T-helper 17 cell (primary cell): ENCODE data around the gene GMFB. TPM values are rescaled to one million over a fixed set of nuclear protein-coding genes. Genes with fewer than 3 reads are reported as not detected.

Experiments
- ATAC-seq: fragments of 150-1000 bp; cut with Tn5 transposase; 2 replicates; pipeline ENCODE4 v1.10.0; 2021; ENCODE audit warnings: mild to moderate bottlenecking, moderate library complexity
- DNase-seq, 3 donors: peaks; one replicate each; pipeline versions ENCODE4 v3.0.0 to v3.0.0-alpha.2; 2020 to 2021
- H3K9me3 ChIP-seq: one replicate; pipeline ENCODE4 v1.7.0; 2013; ENCODE audit warnings: low read length, mild to moderate bottlenecking; ENCODE audit not compliant: control insufficient read depth, poor library complexity, severe bottlenecking
- H3K27ac Mint-ChIP-seq: one replicate; pipeline ENCODE4 v1.8.0; 2022; ENCODE audit warnings: mild to moderate bottlenecking, moderate library complexity, mixed read lengths
- H3K27me3 Mint-ChIP-seq: one replicate; pipeline ENCODE4 v1.8.0; 2022; ENCODE audit warnings: mixed read lengths
- H3K36me3 Mint-ChIP-seq: one replicate; pipeline ENCODE4 v1.8.0; 2022; ENCODE audit warnings: low read depth, mixed read lengths
- H3K4me1 Mint-ChIP-seq: one replicate; pipeline ENCODE4 v1.8.0; 2022; ENCODE audit warnings: mild to moderate bottlenecking, mixed read lengths
- H3K4me3 Mint-ChIP-seq: one replicate; pipeline ENCODE4 v1.8.0; 2022; ENCODE audit warnings: mild to moderate bottlenecking, moderate library complexity, mixed read lengths
- total RNA-seq, 4 donors: library from RNA in 2 of 4; stranded (reverse) in 2 of 4; gene quantifications; one replicate each; pipeline ENCODE4 v1.2.3 and lab custom pipeline; 2022 to 2026

GMFB gene
- total RNA-seq, 2 donors from 2014 or later: 25.4 to 42.5 TPM

- Mint-ChIP-seq H3K4me1 (peaks cover 56% of the 10 kb centered on the region), H3K27ac (peak overlapping the region; percentile 87), H3K4me3 (peak overlapping the region; percentile 92), H3K36me3 (no peaks in the 10 kb centered on the region), H3K27me3 (no peaks in the 10 kb centered on the region)
- ATAC-seq (no peak), DNase-seq (no peak)
- no peaks in the 10 kb centered on the region for H3K9me3 ChIP-seq
Observed at GRCh38 chr14:54487771-54488170, 1.0 kb downstream of the GMFB start.

- H3K4me1 Mint-ChIP-seq: peaks cover 56% of the 10 kb centered on the region
- H3K27ac Mint-ChIP-seq: peak overlapping the region; percentile 73
- peak overlapping the region; percentile 78 for H3K4me3 Mint-ChIP-seq
- no peaks in the 10 kb centered on the region for H3K27me3 Mint-ChIP-seq
- H3K9me3 ChIP-seq: no peaks in the 10 kb centered on the region
- ATAC-seq (no peak), DNase-seq (no peak)
- H3K36me3 Mint-ChIP-seq: peaks cover 3% of the 10 kb centered on the region
Observed at GRCh38 chr14:54486685-54487084, 2.1 kb downstream of the GMFB start.

- Mint-ChIP-seq H3K36me3 (peaks cover 3% of the 10 kb centered on the region), H3K4me1 (peaks cover 45% of the 10 kb centered on the region), H3K27me3 (no peaks in the 10 kb centered on the region), H3K4me3 (no peak overlapping the region), H3K27ac (peak overlapping the region; percentile 73)
- ATAC-seq (no peak), DNase-seq (no peak)
- H3K9me3 ChIP-seq: no peaks in the 10 kb centered on the region
Observed at GRCh38 chr14:54483846-54484245, 4.9 kb downstream of the GMFB start.

- Mint-ChIP-seq H3K4me3 (peak overlapping the region; percentile 36), H3K4me1 (peaks cover 44% of the 10 kb centered on the region), H3K27ac (peak overlapping the region; percentile 73), H3K27me3 (no peaks in the 10 kb centered on the region), H3K36me3 (peaks cover 3% of the 10 kb centered on the region)
- ATAC-seq (no peak), DNase-seq (no peak)
- no peaks in the 10 kb centered on the region for H3K9me3 ChIP-seq
Observed at GRCh38 chr14:54483073-54483745, 5.6 kb downstream of the GMFB start.

- no peak overlapping the region for H3K4me3 Mint-ChIP-seq
- no peaks in the 10 kb centered on the region for H3K27me3 Mint-ChIP-seq
- DNase-seq (no peak), ATAC-seq (no peak)
- H3K36me3 Mint-ChIP-seq: peaks cover 3% of the 10 kb centered on the region
- H3K9me3 ChIP-seq: no peaks in the 10 kb centered on the region
- peaks cover 33% of the 10 kb centered on the region for H3K4me1 Mint-ChIP-seq
- H3K27ac Mint-ChIP-seq: no peak overlapping the region
Observed at GRCh38 chr14:54481695-54482094, 7.1 kb downstream of the GMFB start.

GRCh38 chr14:54480830-54481562, 7.8 kb downstream of the GMFB start:
- Mint-ChIP-seq H3K4me3 (no peak overlapping the region), H3K4me1 (peaks cover 27% of the 10 kb centered on the region), H3K36me3 (peaks cover 3% of the 10 kb centered on the region), H3K27ac (no peak overlapping the region), H3K27me3 (no peaks in the 10 kb centered on the region)
- no peaks in the 10 kb centered on the region for H3K9me3 ChIP-seq
- ATAC-seq (no peak), DNase-seq (no peak)

- no peak overlapping the region for H3K4me3 Mint-ChIP-seq
- no peak overlapping the region for H3K27ac Mint-ChIP-seq
- no peak for ATAC-seq
- no peaks in the 10 kb centered on the region for H3K9me3 ChIP-seq
- no peaks in the 10 kb centered on the region for H3K27me3 Mint-ChIP-seq
- peaks cover 6% of the 10 kb centered on the region for H3K36me3 Mint-ChIP-seq
- H3K4me1 Mint-ChIP-seq: peaks cover 7% of the 10 kb centered on the region
- no peak for DNase-seq
Observed at GRCh38 chr14:54478636-54479215, 10.1 kb downstream of the GMFB start.

GRCh38 chr14:54475911-54476310, 12.9 kb downstream of the GMFB start:
- no peak for DNase-seq
- Mint-ChIP-seq H3K4me1 (no peaks in the 10 kb centered on the region), H3K27me3 (no peaks in the 10 kb centered on the region), H3K4me3 (no peak overlapping the region), H3K27ac (peak overlapping the region; percentile 27), H3K36me3 (peaks cover 3% of the 10 kb centered on the region)
- no peaks in the 10 kb centered on the region for H3K9me3 ChIP-seq
- no peak for ATAC-seq

- no peaks in the 10 kb centered on the region for H3K27me3 Mint-ChIP-seq
- H3K4me1 Mint-ChIP-seq: no peaks in the 10 kb centered on the region
- no peak overlapping the region for H3K4me3 Mint-ChIP-seq
- peaks cover 6% of the 10 kb centered on the region for H3K36me3 Mint-ChIP-seq
- H3K27ac Mint-ChIP-seq: peak overlapping the region; percentile 39
- no peak for DNase-seq
- no peaks in the 10 kb centered on the region for H3K9me3 ChIP-seq
- ATAC-seq: no peak
Observed at GRCh38 chr14:54475187-54475899, 13.4 kb downstream of the GMFB start.

- no peak for DNase-seq
- no peaks in the 10 kb centered on the region for H3K9me3 ChIP-seq
- no peak for ATAC-seq
- Mint-ChIP-seq H3K4me1 (no peaks in the 10 kb centered on the region), H3K27me3 (no peaks in the 10 kb centered on the region), H3K36me3 (peaks cover 8% of the 10 kb centered on the region), H3K4me3 (no peak overlapping the region), H3K27ac (no peak overlapping the region)
Observed at GRCh38 chr14:54474232-54474793, 14.5 kb downstream of the GMFB start.

- ATAC-seq: no peak
- Mint-ChIP-seq H3K4me3 (no peak overlapping the region), H3K36me3 (peaks cover 8% of the 10 kb centered on the region), H3K4me1 (no peaks in the 10 kb centered on the region), H3K27ac (no peak overlapping the region), H3K27me3 (no peaks in the 10 kb centered on the region)
- DNase-seq: no peak
- no peaks in the 10 kb centered on the region for H3K9me3 ChIP-seq
Observed at GRCh38 chr14:54472315-54472714, 16.5 kb downstream of the GMFB start.

GRCh38 chr14:54471641-54472040, 17.1 kb downstream of the GMFB start:
- Mint-ChIP-seq H3K27ac (no peak overlapping the region), H3K27me3 (no peaks in the 10 kb centered on the region), H3K4me1 (no peaks in the 10 kb centered on the region), H3K36me3 (peaks cover 8% of the 10 kb centered on the region), H3K4me3 (no peak overlapping the region)
- ATAC-seq (no peak), DNase-seq (no peak)
- H3K9me3 ChIP-seq: no peaks in the 10 kb centered on the region

- H3K4me3 Mint-ChIP-seq: no peak overlapping the region
- ATAC-seq: no peak
- no peak for DNase-seq
Observed at GRCh38 chr14:54470701-54471100, 18.1 kb downstream of the GMFB start.

More at GRCh38 chr14:54470701-54471100, 18.1 kb downstream of the GMFB start:
- peaks cover 7% of the 10 kb centered on the region for H3K36me3 Mint-ChIP-seq
- H3K27me3 Mint-ChIP-seq: no peaks in the 10 kb centered on the region
- no peaks in the 10 kb centered on the region for H3K9me3 ChIP-seq
- H3K4me1 Mint-ChIP-seq: no peaks in the 10 kb centered on the region
- peak overlapping the region; percentile 46 for H3K27ac Mint-ChIP-seq
